ENCODE measurements around the gene DLGAP1.

GRCh38 chr18:3757361-3757760, 697.7 kb downstream of the DLGAP1 start:
- no peak for TF ChIP-seq EZH2 (IDR thresholded peaks at IDR 0.05; ENCODE audit: low read depth, unreplicated experiment)
- no peak for TF ChIP-seq CTCF (conservative IDR thresholded peaks at IDR 0.05; ENCODE audit: low read depth in 2 of 2)
- no peak for TF ChIP-seq CREB1 (CRISPR knock-in tag; IDR thresholded peaks at IDR 0.05; ENCODE audit: low read depth)
- no peak for TF ChIP-seq POLR2AphosphoS5 (IDR thresholded peaks at IDR 0.05; ENCODE audit: low read depth)
- no peak for TF ChIP-seq ZNF331 (CRISPR knock-in tag; IDR thresholded peaks at IDR 0.05; ENCODE audit: low read depth)
- TF ChIP-seq JUNB (IDR thresholded peaks at IDR 0.05; ENCODE audit: unreplicated experiment) = no peak
- TF ChIP-seq REST (IDR thresholded peaks at IDR 0.05; ENCODE audit: unreplicated experiment) = no peak
- TF ChIP-seq ZNF114 (CRISPR knock-in tag; IDR thresholded peaks at IDR 0.05) = no peak
- no peak for TF ChIP-seq EZH2phosphoT487 (IDR thresholded peaks at IDR 0.05; ENCODE audit: unreplicated experiment)
- TF ChIP-seq ETS1 (IDR thresholded peaks at IDR 0.05) = no peak

Measured in GM23338 (cell line).